ENCODE results near the gene GIPR. TPM values are rescaled to one million over a fixed set of nuclear protein-coding genes. Genes with fewer than 3 reads are reported as not detected.
"Not testable (repeated sequence)": the region's sequence is repeated elsewhere in the genome, so short reads cannot be mapped to it uniquely, and the experiment has no call there.

Gene GIPR, protein sequence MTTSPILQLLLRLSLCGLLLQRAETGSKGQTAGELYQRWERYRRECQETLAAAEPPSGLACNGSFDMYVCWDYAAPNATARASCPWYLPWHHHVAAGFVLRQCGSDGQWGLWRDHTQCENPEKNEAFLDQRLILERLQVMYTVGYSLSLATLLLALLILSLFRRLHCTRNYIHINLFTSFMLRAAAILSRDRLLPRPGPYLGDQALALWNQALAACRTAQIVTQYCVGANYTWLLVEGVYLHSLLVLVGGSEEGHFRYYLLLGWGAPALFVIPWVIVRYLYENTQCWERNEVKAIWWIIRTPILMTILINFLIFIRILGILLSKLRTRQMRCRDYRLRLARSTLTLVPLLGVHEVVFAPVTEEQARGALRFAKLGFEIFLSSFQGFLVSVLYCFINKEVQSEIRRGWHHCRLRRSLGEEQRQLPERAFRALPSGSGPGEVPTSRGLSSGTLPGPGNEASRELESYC
- 0.52 TPM for total RNA-seq

DNA sequence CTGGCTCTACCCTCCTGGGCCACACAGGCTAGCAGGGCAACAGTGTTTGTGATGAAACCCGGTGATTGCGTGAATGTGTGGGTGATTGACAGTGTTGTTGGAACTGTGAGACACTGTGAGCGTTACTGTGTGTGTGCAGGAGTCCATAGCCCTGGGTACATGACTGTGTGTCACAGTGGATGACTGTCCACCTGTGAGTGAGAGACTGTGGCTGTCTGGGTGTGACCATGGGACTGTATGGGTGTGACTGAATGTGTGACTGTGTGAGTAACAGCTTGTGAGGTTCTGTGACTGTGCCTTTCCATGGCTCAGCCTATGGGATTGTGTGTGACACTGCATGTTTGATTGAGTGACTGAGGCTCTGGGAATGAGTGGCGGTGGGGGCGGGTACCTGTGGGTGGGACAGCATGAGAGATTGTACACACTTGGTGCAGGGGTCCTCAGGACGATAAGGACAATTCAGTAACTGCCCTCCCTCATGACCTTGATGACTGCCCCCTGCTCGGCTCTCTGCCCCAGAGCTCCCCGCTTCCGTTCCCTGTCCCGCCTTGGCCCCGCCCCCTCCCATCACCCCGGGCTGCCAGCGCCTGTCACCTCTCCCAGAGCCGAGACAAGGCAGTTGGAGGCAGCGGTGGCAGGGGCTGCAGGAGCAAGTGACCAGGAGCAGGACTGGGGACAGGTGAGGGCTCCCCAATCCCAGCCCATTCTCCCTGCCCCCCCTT is at the start of gene GIPR:
Gene GIPR (plus strand): TSS at position 602 of the 722 bp plus-strand sequence. CDS start 1,300 bp downstream, outside the sequence.
- H3K9me3 ChIP-seq (ENCODE audit: control insufficient read depth in 3 of 3, low read length in 3 of 3) = no peaks in the 10 kb centered on the region
- no peak within 1 kb of the TSS for H3K27ac ChIP-seq (ENCODE audit: low read depth, low read length)

DNA sequence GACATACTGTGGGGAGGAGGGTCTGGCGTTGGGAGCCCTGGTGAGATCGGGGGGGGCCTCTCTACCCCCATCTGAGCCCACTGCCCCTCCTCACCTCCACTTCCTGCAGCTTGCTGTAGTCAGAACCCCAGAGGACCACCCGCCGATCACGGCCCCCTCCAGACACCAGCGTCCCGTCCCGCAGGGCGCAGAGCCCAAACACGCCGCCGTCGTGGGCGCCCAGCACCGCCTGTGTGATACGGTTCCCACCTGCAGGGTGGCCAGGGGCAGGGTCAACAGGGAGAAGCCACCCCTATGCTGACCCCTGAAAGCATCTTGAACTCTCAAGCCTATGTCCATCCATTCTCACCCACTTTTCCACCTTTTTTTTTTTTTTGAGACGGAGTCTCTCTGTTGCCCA is 46.6 kb upstream of the GIPR start:
- no peaks in the 10 kb centered on the region for H3K9me3 ChIP-seq (ENCODE audit: control insufficient read depth in 3 of 3, low read length in 3 of 3)
- H3K4me3 ChIP-seq (ENCODE audit: low read length in 3 of 3) = no peak overlapping the region
- no peaks in the 10 kb centered on the region for H3K27me3 ChIP-seq (ENCODE audit: control insufficient read depth in 3 of 3, insufficient read depth in 3 of 3, low read length in 3 of 3)
- peaks cover 3 to 20% (median 14%) of the 10 kb centered on the region in 3 donors for H3K36me3 ChIP-seq (ENCODE audit: control insufficient read depth in 3 of 3, insufficient read depth in 3 of 3, low read length in 3 of 3)
- H3K4me1 ChIP-seq (ENCODE audit: control insufficient read depth in 3 of 3, insufficient read depth in 3 of 3, low read length in 3 of 3) = no peaks in the 10 kb centered on the region
- H3K27ac ChIP-seq (ENCODE audit: low read depth, low read length) = no peak overlapping the region
- no peak overlapping the region for H3K9ac ChIP-seq (ENCODE audit: low read depth in 1 of 3, low read length in 3 of 3)

More for the DNA sequence above, at the start of gene GIPR:
- Histone ChIP-seq H3K27me3 (ENCODE audit: control insufficient read depth in 3 of 3, insufficient read depth in 3 of 3, low read length in 3 of 3) (peaks cover 60 to 69% (median 64%) of the 10 kb centered on the region in 3 donors), H3K36me3 (ENCODE audit: control insufficient read depth in 3 of 3, insufficient read depth in 3 of 3, low read length in 3 of 3) (no peaks in the 10 kb centered on the region), H3K4me1 (ENCODE audit: control insufficient read depth in 3 of 3, insufficient read depth in 3 of 3, low read length in 3 of 3) (peaks cover 8 to 15% (median 14%) of the 10 kb centered on the region in 3 donors), H3K9ac (ENCODE audit: low read depth in 1 of 3, low read length in 3 of 3) (no peak within 1 kb of the TSS), H3K4me3 (ENCODE audit: low read length in 3 of 3) (peak within 1 kb of the TSS; percentile 4 to 52 (median 15))

DNA sequence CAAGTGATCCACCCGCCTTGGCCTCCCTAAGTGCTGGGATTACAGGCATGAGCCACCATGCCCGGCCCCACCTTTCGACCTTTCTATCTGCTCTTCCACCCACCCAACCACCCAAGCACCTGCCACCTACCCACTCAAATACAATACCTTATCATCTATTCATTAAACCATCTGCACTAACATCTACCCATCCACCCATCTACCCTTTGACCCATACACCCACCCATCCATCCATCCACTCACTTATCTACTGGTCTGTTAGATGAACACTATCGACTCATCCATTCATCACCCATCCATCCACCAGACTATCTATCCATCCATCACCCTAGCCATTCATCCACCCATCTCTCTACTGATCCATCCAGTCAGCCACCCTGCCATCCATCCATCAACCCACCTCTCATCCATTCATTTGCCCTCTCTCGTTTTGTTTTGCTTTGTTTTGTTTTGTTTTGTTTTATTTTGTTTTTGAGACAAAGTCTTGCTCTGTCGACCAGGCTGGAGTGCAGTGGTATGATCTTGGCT is 46.0 kb upstream of the GIPR start:
- no peak overlapping the region for H3K4me3 ChIP-seq (ENCODE audit: low read length in 3 of 3)
- H3K9ac ChIP-seq (ENCODE audit: low read depth in 1 of 3, low read length in 3 of 3) = no peak overlapping the region
- no peaks in the 10 kb centered on the region for H3K4me1 ChIP-seq (ENCODE audit: control insufficient read depth in 3 of 3, insufficient read depth in 3 of 3, low read length in 3 of 3)
- H3K36me3 ChIP-seq (ENCODE audit: control insufficient read depth in 3 of 3, insufficient read depth in 3 of 3, low read length in 3 of 3) = peaks cover 3 to 20% (median 17%) of the 10 kb centered on the region in 3 donors
- no peak overlapping the region for H3K27ac ChIP-seq (ENCODE audit: low read depth, low read length)
- no peaks in the 10 kb centered on the region for H3K9me3 ChIP-seq (ENCODE audit: control insufficient read depth in 3 of 3, low read length in 3 of 3)
- no peaks in the 10 kb centered on the region for H3K27me3 ChIP-seq (ENCODE audit: control insufficient read depth in 3 of 3, insufficient read depth in 3 of 3, low read length in 3 of 3)

DNA sequence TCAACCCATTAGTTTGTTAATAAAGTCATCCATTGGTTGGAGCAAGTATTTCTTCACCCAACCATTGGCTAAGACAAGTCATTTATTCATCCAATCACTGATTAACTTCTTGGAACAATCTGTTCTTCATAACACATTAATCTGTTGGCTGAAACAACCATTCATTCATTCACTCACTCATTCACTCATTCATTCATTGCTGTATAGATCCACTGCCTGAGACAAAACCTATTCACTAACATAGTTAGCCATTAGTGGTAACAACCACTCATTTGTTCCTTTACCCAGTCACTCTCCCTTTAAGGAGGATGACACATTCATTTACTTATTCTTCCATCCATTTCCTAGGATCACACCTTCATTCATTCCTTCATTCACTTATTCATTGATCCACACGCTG is 44.0 kb upstream of the GIPR start:
- no peak overlapping the region for H3K27ac ChIP-seq (ENCODE audit: low read depth, low read length)
- H3K4me1 ChIP-seq (ENCODE audit: control insufficient read depth in 3 of 3, insufficient read depth in 3 of 3, low read length in 3 of 3) = no peaks in the 10 kb centered on the region
- H3K36me3 ChIP-seq (ENCODE audit: control insufficient read depth in 3 of 3, insufficient read depth in 3 of 3, low read length in 3 of 3) = peaks cover 3 to 21% (median 16%) of the 10 kb centered on the region in 3 donors
- H3K27me3 ChIP-seq (ENCODE audit: control insufficient read depth in 3 of 3, insufficient read depth in 3 of 3, low read length in 3 of 3) = no peaks in the 10 kb centered on the region
- H3K9ac ChIP-seq (ENCODE audit: low read depth in 1 of 3, low read length in 3 of 3) = no peak overlapping the region
- H3K9me3 ChIP-seq (ENCODE audit: control insufficient read depth in 3 of 3, low read length in 3 of 3) = no peaks in the 10 kb centered on the region
- H3K4me3 ChIP-seq (ENCODE audit: low read length in 3 of 3) = no peak overlapping the region

DNA sequence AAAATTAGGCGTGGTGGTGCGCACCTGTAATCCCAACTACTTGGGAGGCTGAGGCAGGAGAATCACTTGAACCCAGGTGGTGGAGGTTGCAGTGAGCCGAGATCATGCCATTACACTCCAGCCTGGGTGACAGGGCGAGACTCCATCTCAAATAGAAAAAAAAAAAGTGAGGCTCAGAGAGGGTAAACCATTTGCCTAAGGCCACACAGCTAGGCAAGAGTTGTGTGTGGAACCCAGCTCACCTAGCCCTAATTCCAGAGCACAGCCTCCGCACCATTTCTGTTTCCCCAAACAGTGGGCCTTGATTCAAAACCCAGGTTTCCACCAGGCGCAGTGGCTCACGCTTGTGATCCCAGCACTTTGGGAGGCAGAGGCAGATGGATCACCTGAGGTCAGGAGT is 39.8 kb upstream of the GIPR start:
- not testable (repeated sequence) for H3K27ac ChIP-seq (ENCODE audit: low read depth, low read length); H3K9me3 ChIP-seq (ENCODE audit: control insufficient read depth in 3 of 3, low read length in 3 of 3); H3K4me1 ChIP-seq (ENCODE audit: control insufficient read depth in 3 of 3, insufficient read depth in 3 of 3, low read length in 3 of 3); H3K27me3 ChIP-seq (ENCODE audit: control insufficient read depth in 3 of 3, insufficient read depth in 3 of 3, low read length in 3 of 3); H3K9ac ChIP-seq (ENCODE audit: low read depth in 1 of 3, low read length in 3 of 3); H3K4me3 ChIP-seq (ENCODE audit: low read length in 3 of 3)
- peaks cover 3 to 13% (median 5%) of the 10 kb centered on the region in 3 donors for H3K36me3 ChIP-seq (ENCODE audit: control insufficient read depth in 3 of 3, insufficient read depth in 3 of 3, low read length in 3 of 3)

DNA sequence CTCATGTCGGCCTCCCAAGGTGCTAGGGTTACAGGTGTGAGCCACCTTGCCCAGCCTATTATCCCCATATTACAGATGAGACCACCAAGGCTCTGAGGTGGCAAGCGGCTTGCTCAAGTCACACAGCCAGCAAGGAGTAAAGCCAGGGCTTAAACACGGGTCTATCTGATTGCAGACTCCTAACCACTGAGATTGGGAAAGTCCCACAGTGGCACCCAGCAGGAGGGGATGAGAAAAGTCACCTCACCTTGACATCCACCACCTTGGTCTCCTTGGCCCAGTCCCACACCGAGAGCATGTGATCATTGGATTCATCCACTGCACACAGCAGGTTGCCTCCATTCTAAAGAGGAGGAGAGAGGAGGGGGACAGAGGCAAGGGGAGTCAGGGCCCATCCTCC is 38.3 kb upstream of the GIPR start:
- Histone ChIP-seq H3K9me3 (ENCODE audit: control insufficient read depth in 3 of 3, low read length in 3 of 3) (no peaks in the 10 kb centered on the region), H3K9ac (ENCODE audit: low read depth in 1 of 3, low read length in 3 of 3) (no peak overlapping the region), H3K4me3 (ENCODE audit: low read length in 3 of 3) (no peak overlapping the region), H3K27me3 (ENCODE audit: control insufficient read depth in 3 of 3, insufficient read depth in 3 of 3, low read length in 3 of 3) (no peaks in the 10 kb centered on the region), H3K4me1 (ENCODE audit: control insufficient read depth in 3 of 3, insufficient read depth in 3 of 3, low read length in 3 of 3) (peaks cover 0 to 7% (median 4%) of the 10 kb centered on the region in 3 donors), H3K27ac (ENCODE audit: low read depth, low read length) (no peak overlapping the region), H3K36me3 (ENCODE audit: control insufficient read depth in 3 of 3, insufficient read depth in 3 of 3, low read length in 3 of 3) (peaks cover 0 to 9% (median 5%) of the 10 kb centered on the region in 3 donors)

DNA sequence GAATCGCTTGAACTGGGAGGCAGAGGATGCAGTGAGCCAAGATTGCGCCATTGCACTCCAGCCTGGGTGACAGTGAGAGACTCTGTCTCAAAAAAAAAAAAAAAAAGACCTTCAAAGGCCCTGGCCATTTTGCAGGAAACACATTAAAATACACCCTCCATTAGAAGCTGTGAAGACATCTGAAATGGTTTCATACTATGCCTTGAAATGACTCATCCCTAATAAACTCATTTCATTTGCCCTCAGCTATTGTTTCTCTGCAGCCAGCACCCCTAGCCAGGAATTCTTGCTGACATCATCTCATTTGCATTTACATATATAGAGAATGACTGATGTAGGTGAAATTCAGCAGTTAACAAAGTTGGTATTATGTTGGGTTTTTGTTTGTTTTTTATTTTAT is 37.6 kb upstream of the GIPR start:
- H3K27ac ChIP-seq (ENCODE audit: low read depth, low read length) = no peak overlapping the region
- no peaks in the 10 kb centered on the region for H3K9me3 ChIP-seq (ENCODE audit: control insufficient read depth in 3 of 3, low read length in 3 of 3)
- no peak overlapping the region for H3K9ac ChIP-seq (ENCODE audit: low read depth in 1 of 3, low read length in 3 of 3)
- no peaks in the 10 kb centered on the region for H3K27me3 ChIP-seq (ENCODE audit: control insufficient read depth in 3 of 3, insufficient read depth in 3 of 3, low read length in 3 of 3)
- H3K4me3 ChIP-seq (ENCODE audit: low read length in 3 of 3) = no peak overlapping the region
- H3K36me3 ChIP-seq (ENCODE audit: control insufficient read depth in 3 of 3, insufficient read depth in 3 of 3, low read length in 3 of 3) = peaks cover 0 to 7% (median 5%) of the 10 kb centered on the region in 3 donors
- peaks cover 0 to 7% (median 4%) of the 10 kb centered on the region in 3 donors for H3K4me1 ChIP-seq (ENCODE audit: control insufficient read depth in 3 of 3, insufficient read depth in 3 of 3, low read length in 3 of 3)

DNA sequence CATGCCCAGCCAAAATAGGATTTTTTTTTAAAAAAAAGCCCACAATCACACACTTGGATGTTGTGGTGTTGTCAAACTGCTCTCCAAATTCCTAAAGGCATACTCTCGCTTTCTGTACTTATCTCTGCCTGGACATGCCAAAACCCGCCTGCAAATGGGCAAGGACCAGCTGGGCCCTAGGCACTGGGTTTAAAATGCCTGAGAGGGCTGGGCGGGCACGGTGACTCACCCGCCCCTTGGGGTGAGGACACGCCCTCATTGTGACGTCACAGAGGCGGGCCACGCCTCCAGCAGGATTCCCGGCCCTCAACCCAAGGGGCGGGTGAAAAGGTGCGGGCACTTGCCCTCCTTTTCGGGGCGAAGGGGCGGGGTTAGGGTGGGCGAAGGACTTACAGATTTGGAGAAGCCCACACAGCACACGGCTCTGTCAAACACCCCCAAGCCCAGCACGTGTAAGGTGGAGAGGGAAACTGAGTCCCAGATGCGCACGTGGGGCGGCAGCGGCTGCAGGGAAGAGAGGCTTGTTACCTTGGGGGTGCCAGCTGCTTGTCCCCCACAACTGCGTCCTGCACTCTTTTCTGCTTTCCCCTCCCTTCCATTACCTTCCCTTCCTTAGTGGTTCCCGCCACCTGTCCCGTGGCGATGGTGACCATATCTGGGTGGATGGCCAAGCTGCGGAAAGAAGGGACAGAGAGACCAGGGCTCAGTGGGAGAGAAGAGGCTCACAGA is 35.4 kb upstream of the GIPR start:
- Histone ChIP-seq H3K9ac (ENCODE audit: low read depth in 1 of 3, low read length in 3 of 3) (no peak overlapping the region), H3K27me3 (ENCODE audit: control insufficient read depth in 3 of 3, insufficient read depth in 3 of 3, low read length in 3 of 3) (no peaks in the 10 kb centered on the region), H3K27ac (ENCODE audit: low read depth, low read length) (no peak overlapping the region), H3K4me3 (ENCODE audit: low read length in 3 of 3) (no peak overlapping the region), H3K36me3 (ENCODE audit: control insufficient read depth in 3 of 3, insufficient read depth in 3 of 3, low read length in 3 of 3) (peaks cover 0 to 7% (median 0%) of the 10 kb centered on the region in 3 donors), H3K4me1 (ENCODE audit: control insufficient read depth in 3 of 3, insufficient read depth in 3 of 3, low read length in 3 of 3) (peaks cover 0 to 11% (median 4%) of the 10 kb centered on the region in 3 donors), H3K9me3 (ENCODE audit: control insufficient read depth in 3 of 3, low read length in 3 of 3) (no peaks in the 10 kb centered on the region)

DNA sequence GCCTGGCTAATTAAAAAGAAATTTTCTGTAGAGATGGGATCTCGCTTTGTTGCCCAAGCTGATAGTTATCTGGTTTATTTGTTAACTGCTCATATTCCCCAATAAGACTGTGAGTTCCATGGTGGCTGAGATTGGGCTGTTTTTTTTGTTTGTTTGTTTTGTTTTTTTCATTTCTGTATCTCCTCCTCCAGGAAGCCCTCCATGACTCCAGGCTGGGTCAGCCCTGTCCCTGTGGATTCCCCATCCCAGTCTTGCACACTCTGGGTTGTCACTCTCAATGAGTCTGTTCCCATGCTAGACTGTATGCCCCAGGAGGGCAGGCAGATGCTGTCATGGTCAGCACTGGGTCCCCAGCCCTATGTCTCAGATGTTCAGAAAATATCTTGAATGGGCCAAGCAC is 31.7 kb upstream of the GIPR start:
- no peak overlapping the region for H3K9ac ChIP-seq (ENCODE audit: low read depth in 1 of 3, low read length in 3 of 3)
- no peaks in the 10 kb centered on the region for H3K36me3 ChIP-seq (ENCODE audit: control insufficient read depth in 3 of 3, insufficient read depth in 3 of 3, low read length in 3 of 3)
- H3K27ac ChIP-seq (ENCODE audit: low read depth, low read length) = no peak overlapping the region
- H3K4me3 ChIP-seq (ENCODE audit: low read length in 3 of 3) = no peak overlapping the region
- H3K4me1 ChIP-seq (ENCODE audit: control insufficient read depth in 3 of 3, insufficient read depth in 3 of 3, low read length in 3 of 3) = peaks cover 5 to 25% (median 18%) of the 10 kb centered on the region in 3 donors
- peaks cover 0 to 1% (median 0%) of the 10 kb centered on the region in 3 donors for H3K27me3 ChIP-seq (ENCODE audit: control insufficient read depth in 3 of 3, insufficient read depth in 3 of 3, low read length in 3 of 3)
- H3K9me3 ChIP-seq (ENCODE audit: control insufficient read depth in 3 of 3, low read length in 3 of 3) = no peaks in the 10 kb centered on the region

All from skeletal muscle tissue (tissue), 4 donors.